GM18867 (cell line): ENCODE results near the gene TIMM10.

ENCODE experiments used
- ATAC-seq: cut with Tn5 transposase; IDR thresholded peaks from one replicate; pipeline ENCODE4 v1.9.1; 2021; ENCODE audit warnings: mild to moderate bottlenecking, moderate library complexity; ENCODE audit not compliant: unreplicated experiment

Gene TIMM10

GRCh38 chr11:57508341-57509170 lies 22.0 kb downstream of the TIMM10 start:
- no peak for ATAC-seq

GRCh38 chr11:57506522-57506921 lies 24.0 kb downstream of the TIMM10 start:
- no peak for ATAC-seq

GRCh38 chr11:57504511-57504910 lies 26.0 kb downstream of the TIMM10 start:
- no peak for ATAC-seq

GRCh38 chr11:57502870-57503269 lies 27.7 kb downstream of the TIMM10 start:
- no peak for ATAC-seq

GRCh38 chr11:57502376-57502775 lies 28.2 kb downstream of the TIMM10 start:
- no peak for ATAC-seq

- no peak for ATAC-seq
Observed at GRCh38 chr11:57501953-57502352, 28.6 kb downstream of the TIMM10 start.

GRCh38 chr11:57500926-57501325 lies 29.6 kb downstream of the TIMM10 start:
- no peak for ATAC-seq

GRCh38 chr11:57500515-57500914 lies 30.0 kb downstream of the TIMM10 start:
- no peak for ATAC-seq

- ATAC-seq, result no peak
Observed at GRCh38 chr11:57499983-57500461, 30.5 kb downstream of the TIMM10 start.

GRCh38 chr11:57499413-57499982 lies 31.1 kb downstream of the TIMM10 start:
- peak; percentile 80 for ATAC-seq

- ATAC-seq, result no peak
Observed at GRCh38 chr11:57498540-57498939, 32.0 kb downstream of the TIMM10 start.

- ATAC-seq, result no peak
Observed at GRCh38 chr11:57497303-57498247, 33.0 kb downstream of the TIMM10 start.

- no peak for ATAC-seq
Observed at GRCh38 chr11:57496109-57496820, 34.3 kb downstream of the TIMM10 start.

- peak; percentile 79 for ATAC-seq
Observed at GRCh38 chr11:57493507-57494503, 36.7 kb downstream of the TIMM10 start.

- ATAC-seq, result no peak
Observed at GRCh38 chr11:57491371-57492061, 39.0 kb downstream of the TIMM10 start.

- ATAC-seq, result no peak
Observed at GRCh38 chr11:57490456-57491248, 39.9 kb downstream of the TIMM10 start.

- no peak for ATAC-seq
Observed at GRCh38 chr11:57487920-57488659, 42.5 kb downstream of the TIMM10 start.
